Islet of Langerhans (tissue), 1 donor: Measurements from ENCODE around the gene ZBTB22.
"Not testable (repeated sequence)": the region's sequence is repeated elsewhere in the genome, so short reads cannot be mapped to it uniquely, and the experiment has no call there.

Experiments used
- FAIRE-seq: peaks from one replicate; lab custom pipeline; 2011; peaks lifted over from hg19 to GRCh38; lab: Jason Lieb, UNC

The ZBTB22 gene

GRCh38 chr6:33317669-33318425 lies at the start of gene ZBTB22:
ZBTB22 (minus strand) TSS chr6:33317744; CDS start chr6:33316916, 828 bp downstream.
- FAIRE-seq: no peak

GRCh38 chr6:33367009-33367714 lies 49.6 kb upstream of the ZBTB22 start:
- no peak for FAIRE-seq

- FAIRE-seq: not testable (repeated sequence)
Measured at GRCh38 chr6:33365206-33365971, 47.8 kb upstream of the ZBTB22 start.

GRCh38 chr6:33364475-33365205 lies 47.1 kb upstream of the ZBTB22 start:
- FAIRE-seq: not testable (repeated sequence)

- not testable (repeated sequence) for FAIRE-seq
Measured at GRCh38 chr6:33363486-33363885, 45.9 kb upstream of the ZBTB22 start.

GRCh38 chr6:33359331-33359730 lies 41.8 kb upstream of the ZBTB22 start:
- no peak for FAIRE-seq

GRCh38 chr6:33357160-33357871 lies 39.8 kb upstream of the ZBTB22 start:
- FAIRE-seq: not testable (repeated sequence)

- FAIRE-seq: no peak
Measured at GRCh38 chr6:33356295-33356694, 38.8 kb upstream of the ZBTB22 start.

GRCh38 chr6:33355860-33356259 lies 38.3 kb upstream of the ZBTB22 start:
- not testable (repeated sequence) for FAIRE-seq

GRCh38 chr6:33347816-33348215 lies 30.3 kb upstream of the ZBTB22 start:
- FAIRE-seq: no peak

GRCh38 chr6:33346972-33347371 lies 29.4 kb upstream of the ZBTB22 start:
- not testable (repeated sequence) for FAIRE-seq

GRCh38 chr6:33344701-33345697 lies 27.5 kb upstream of the ZBTB22 start:
- FAIRE-seq: no peak

GRCh38 chr6:33343953-33344611 lies 26.5 kb upstream of the ZBTB22 start:
- no peak for FAIRE-seq

GRCh38 chr6:33343606-33343952 lies 26.0 kb upstream of the ZBTB22 start:
- not testable (repeated sequence) for FAIRE-seq

GRCh38 chr6:33339193-33339592 lies 21.6 kb upstream of the ZBTB22 start:
- no peak for FAIRE-seq

- no peak for FAIRE-seq
Measured at GRCh38 chr6:33336495-33336894, 19.0 kb upstream of the ZBTB22 start.

- no peak for FAIRE-seq
Measured at GRCh38 chr6:33335916-33336315, 18.4 kb upstream of the ZBTB22 start.

- no peak for FAIRE-seq
Measured at GRCh38 chr6:33333666-33334065, 16.1 kb upstream of the ZBTB22 start.

- no peak for FAIRE-seq
Measured at GRCh38 chr6:33330736-33331135, 13.2 kb upstream of the ZBTB22 start.

GRCh38 chr6:33329058-33329457 lies 11.5 kb upstream of the ZBTB22 start:
- FAIRE-seq: no peak
